Stomach (tissue), 9 donors: ENCODE measurements around the gene KANK4. TPM values are rescaled to one million over a fixed set of nuclear protein-coding genes. Genes with fewer than 3 reads are reported as not detected.

Experiments used
- DNase-seq, 2 donors: peaks; one replicate each; pipeline versions ENCODE4 v3.0.0 to v3.0.0-alpha.2; 2013 to 2019
- H3K27ac ChIP-seq, 5 donors: fragments of 200-600 bp in 4 of 5; sonication (generic) in 4 of 5; one replicate each; pipeline ENCODE4 v1.5.1; 2013 to 2019; ENCODE audit warnings: mild to moderate bottlenecking in 1 of 5, moderate library complexity in 1 of 5
- H3K27me3 ChIP-seq, 3 donors: fragments of 200-600 bp; sonication (generic); one replicate each; pipeline ENCODE4 v1.5.1; 2017 to 2019; ENCODE audit warnings: mixed run types in 1 of 3
- H3K36me3 ChIP-seq, 4 donors: fragments of 200-600 bp; sonication (generic); 1 replicate in 3 of 4; 2 replicates in 1 of 4; pipeline ENCODE4 v1.5.1; 2016 to 2019
- H3K4me1 ChIP-seq, 4 donors: fragments of 200-600 bp; sonication (generic); one replicate each; pipeline ENCODE4 v1.5.1; 2016 to 2019
- H3K4me3 ChIP-seq, 4 donors: fragments of 200-600 bp; sonication (generic) in 3 of 4; one replicate each; pipeline ENCODE4 v1.5.1; 2016 to 2019; ENCODE audit warnings: mild to moderate bottlenecking in 1 of 4
- H3K9me3 ChIP-seq, 4 donors: fragments of 200-600 bp; sonication (generic); one replicate each; pipeline ENCODE4 v1.5.1; 2016 to 2019
- EP300 ChIP-seq: sonication (generic); formaldehyde crosslinking; IDR thresholded peaks from one replicate; pipeline ENCODE4 v1.6.1; 2017; ENCODE audit warnings: antibody characterized with exemption
- POLR2A ChIP-seq, 4 donors: fragments of 450-650 bp; IDR thresholded peaks; one replicate each; pipeline ENCODE4 v1.6.1; 2016; ENCODE audit warnings: antibody characterized with exemption in 4 of 4, control low read depth in 2 of 4, mild to moderate bottlenecking in 1 of 4, moderate library complexity in 1 of 4
- POLR2AphosphoS5 ChIP-seq, 3 donors: sonication (generic); formaldehyde crosslinking; IDR thresholded peaks; one replicate each; pipeline ENCODE4 v1.6.1; 2016; ENCODE audit warnings: antibody characterized with exemption in 3 of 3
- WGBS, 5 donors: extraction: QIAGEN DNeasy Blood & Tissue Kit in 3 of 5; methylation state at CpG; one replicate each; pipeline versions ENCODE4 v1.1.5 to v1.1.7; 2013 to 2018; 5-methylcytosine and 5-hydroxymethylcytosine counted together
- intact Hi-C: fragments of 100-400 bp; cut with DNase I; formaldehyde crosslinking; loops from one replicate; pipeline ENCODE4 v1.15.1; 2023; ENCODE audit warnings: low total_unique reads
- polyA plus RNA-seq, 3 donors: library from polyadenylated mRNA; stranded (reverse); fragments of 200-250 nt; gene quantifications; one replicate each; pipeline ENCODE4 v1.2.3, GENCODE V29; 2013
- total RNA-seq, 5 donors: library from RNA; depleted of rRNA; stranded (reverse); fragments of >200 nt; gene quantifications; one replicate each; pipeline versions ENCODE4 v1.1.0 to v1.2.3, GENCODE V29; 2014 to 2016
- TF ChIP-seq, protein P1 (sequence below), 7 experiments: fragments of 450-650 bp in 4 of 7; fragments of 200-600 bp in 3 of 7; sonication (generic) in 3 of 7; IDR thresholded peaks; one replicate each; pipeline ENCODE4 v1.5.1; 2016 to 2019; ENCODE audit warnings: antibody characterized with exemption in 7 of 7, control low read depth in 2 of 7, mild to moderate bottlenecking in 1 of 7
- donor health status: healthy with polysubstance abuse.
- donor health status: Bipolar disorder and iron deficiency.
- donor health status: healthy.

Gene KANK4
- total and polyA plus RNA-seq, 8 donors, result 0.31 to 3.9 (median 2.0) TPM; not detected in 2

DNA sequence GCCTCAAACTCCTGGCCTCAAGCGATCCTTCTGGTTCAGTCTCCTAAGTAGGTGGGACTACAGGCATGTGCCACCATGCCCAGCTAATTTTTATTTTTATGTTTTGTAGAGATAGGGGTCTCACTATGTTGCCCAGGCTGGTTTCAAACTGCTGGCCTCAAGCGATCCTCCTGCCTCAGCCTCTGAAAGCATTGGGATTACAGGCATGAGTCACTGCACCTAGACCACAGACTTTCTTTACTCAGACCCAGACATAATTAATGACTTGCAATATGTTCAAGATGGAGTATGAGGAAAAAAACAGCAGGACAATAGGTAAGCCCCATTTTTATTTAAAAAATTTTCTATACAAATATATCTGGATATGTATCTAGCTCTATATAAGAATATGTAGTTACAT, 13.2 kb downstream of the KANK4 start:
- Histone ChIP-seq H3K27ac (no peak overlapping the region), H3K4me1 (peaks cover 0 to 8% (median 1%) of the 10 kb centered on the region in 4 donors), H3K9me3 (no peaks in the 10 kb centered on the region), H3K4me3 (no peak overlapping the region), H3K36me3 (no peaks in the 10 kb centered on the region), H3K27me3 (peaks cover 0 to 3% (median 0%) of the 10 kb centered on the region in 3 donors)
- WGBS, 5 donors, result 95 to 100% (median 98%) methylated on average over 2 of the region's 2 CpGs
- TF ChIP-seq, protein P1, sequence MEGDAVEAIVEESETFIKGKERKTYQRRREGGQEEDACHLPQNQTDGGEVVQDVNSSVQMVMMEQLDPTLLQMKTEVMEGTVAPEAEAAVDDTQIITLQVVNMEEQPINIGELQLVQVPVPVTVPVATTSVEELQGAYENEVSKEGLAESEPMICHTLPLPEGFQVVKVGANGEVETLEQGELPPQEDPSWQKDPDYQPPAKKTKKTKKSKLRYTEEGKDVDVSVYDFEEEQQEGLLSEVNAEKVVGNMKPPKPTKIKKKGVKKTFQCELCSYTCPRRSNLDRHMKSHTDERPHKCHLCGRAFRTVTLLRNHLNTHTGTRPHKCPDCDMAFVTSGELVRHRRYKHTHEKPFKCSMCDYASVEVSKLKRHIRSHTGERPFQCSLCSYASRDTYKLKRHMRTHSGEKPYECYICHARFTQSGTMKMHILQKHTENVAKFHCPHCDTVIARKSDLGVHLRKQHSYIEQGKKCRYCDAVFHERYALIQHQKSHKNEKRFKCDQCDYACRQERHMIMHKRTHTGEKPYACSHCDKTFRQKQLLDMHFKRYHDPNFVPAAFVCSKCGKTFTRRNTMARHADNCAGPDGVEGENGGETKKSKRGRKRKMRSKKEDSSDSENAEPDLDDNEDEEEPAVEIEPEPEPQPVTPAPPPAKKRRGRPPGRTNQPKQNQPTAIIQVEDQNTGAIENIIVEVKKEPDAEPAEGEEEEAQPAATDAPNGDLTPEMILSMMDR (IDR thresholded peaks at IDR 0.05), result no peak
- no peak for TF ChIP-seq POLR2AphosphoS5 (IDR thresholded peaks at IDR 0.05)
- no peak for TF ChIP-seq POLR2A (IDR thresholded peaks at IDR 0.05)
- TF ChIP-seq EP300, result no peak
- intact Hi-C loops, result no loop called here
- DNase-seq, result no peak

DNA sequence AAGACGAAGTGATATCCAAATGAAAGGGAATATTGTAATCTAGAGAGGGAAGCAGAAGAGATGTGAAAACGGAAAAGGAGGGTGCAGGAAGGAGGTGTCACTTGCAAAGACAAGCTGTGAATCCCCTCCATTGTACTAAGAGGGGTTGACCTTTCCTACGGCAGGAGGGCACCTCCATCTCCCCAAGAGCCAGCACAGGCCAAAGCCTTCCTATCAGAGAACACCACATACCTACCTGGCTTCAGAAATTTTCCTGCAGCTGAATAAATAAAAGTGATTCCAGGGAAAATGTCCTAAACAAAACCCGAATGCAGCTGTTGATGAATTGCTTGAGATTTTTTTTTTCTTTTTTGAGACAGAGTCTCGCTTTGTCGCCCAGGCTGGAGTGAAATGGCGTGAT, 14.3 kb downstream of the KANK4 start:
- DNase-seq, result no peak
- WGBS, 5 donors, result 36 to 60% (median 57%) methylated on average over 7 of the region's 7 CpGs
- peaks cover 0 to 18% (median 10%) of the 10 kb centered on the region in 4 donors for H3K4me1 ChIP-seq
- no peak overlapping the region for H3K4me3 ChIP-seq
- H3K9me3 ChIP-seq, result no peaks in the 10 kb centered on the region
- TF ChIP-seq POLR2A (IDR thresholded peaks at IDR 0.05) (no peak), EP300 (no peak), POLR2AphosphoS5 (IDR thresholded peaks at IDR 0.05) (no peak)
- TF ChIP-seq, protein P1 (IDR thresholded peaks at IDR 0.05), result no peak
- intact Hi-C loops, result no loop called here
- peaks cover 0 to 3% (median 0%) of the 10 kb centered on the region in 3 donors for H3K27me3 ChIP-seq
- no peak overlapping the region for H3K27ac ChIP-seq
- H3K36me3 ChIP-seq, result no peaks in the 10 kb centered on the region

DNA sequence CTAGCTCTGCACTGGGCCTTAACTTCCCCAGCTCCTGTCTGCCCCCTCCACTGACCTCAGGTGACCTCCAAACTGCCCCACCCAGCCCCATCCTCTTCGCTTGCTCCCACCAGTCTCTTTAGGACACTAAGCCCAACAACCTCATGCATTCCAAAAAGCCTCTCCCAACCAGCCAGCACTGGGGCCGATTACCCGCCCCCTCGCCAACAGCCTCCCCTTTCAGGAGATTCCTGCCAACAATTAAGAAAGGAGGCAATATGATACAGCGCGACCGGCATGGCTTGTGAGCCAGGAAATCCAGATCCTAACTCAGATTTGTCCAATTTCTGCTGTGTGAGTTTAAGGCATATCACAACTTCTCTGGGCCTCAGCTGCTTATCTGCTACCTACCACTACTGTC, 14.7 kb downstream of the KANK4 start:
- WGBS, 5 donors, result 64 to 88% (median 84%) methylated on average over 7 of the region's 7 CpGs
- no peak overlapping the region for H3K4me3 ChIP-seq
- H3K36me3 ChIP-seq, result no peaks in the 10 kb centered on the region
- H3K27me3 ChIP-seq, result peaks cover 0 to 3% (median 0%) of the 10 kb centered on the region in 3 donors
- DNase-seq, result no peak
- intact Hi-C loops, result no loop called here
- H3K27ac ChIP-seq, result no peak overlapping the region
- H3K4me1 ChIP-seq, result peaks cover 0 to 22% (median 15%) of the 10 kb centered on the region in 4 donors
- TF ChIP-seq POLR2A (IDR thresholded peaks at IDR 0.05) (no peak), EP300 (no peak), POLR2AphosphoS5 (IDR thresholded peaks at IDR 0.05) (no peak)
- TF ChIP-seq, protein P1 (IDR thresholded peaks at IDR 0.05), result no peak
- H3K9me3 ChIP-seq, result no peaks in the 10 kb centered on the region

DNA sequence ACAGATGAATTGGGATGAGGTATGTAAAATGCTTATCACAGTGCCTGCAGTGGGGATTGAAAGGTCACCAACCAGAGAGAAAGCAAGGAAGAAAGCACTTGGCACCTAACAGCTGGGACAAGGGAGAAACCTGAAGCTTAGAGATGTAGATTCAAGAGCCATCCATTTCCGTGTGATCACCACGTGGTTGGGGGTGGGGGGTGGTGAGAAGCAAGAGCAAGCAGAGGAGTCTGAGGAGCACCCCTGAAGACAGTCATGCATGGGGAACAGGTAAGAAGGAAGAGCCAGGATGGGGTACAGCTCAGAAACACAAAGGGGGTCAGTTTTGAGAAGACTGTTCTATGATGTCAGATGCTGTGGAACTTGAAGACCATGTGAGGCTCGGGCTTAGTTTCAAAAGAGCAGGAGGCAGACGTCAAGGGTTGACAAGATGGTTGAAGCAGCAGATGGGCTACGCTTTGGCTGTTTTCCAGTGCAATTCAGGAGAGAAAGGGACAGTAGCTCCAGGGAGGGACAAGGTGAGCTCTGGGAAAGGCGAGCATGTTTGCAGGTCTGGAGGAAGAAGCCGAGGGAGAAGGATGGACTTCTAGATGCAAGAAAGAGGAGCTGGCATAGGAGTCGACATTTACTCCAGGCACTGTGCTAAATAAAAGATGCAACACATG, 17.4 kb downstream of the KANK4 start:
- no peaks in the 10 kb centered on the region for H3K36me3 ChIP-seq
- TF ChIP-seq POLR2AphosphoS5 (IDR thresholded peaks at IDR 0.05) (no peak), EP300 (no peak), POLR2A (IDR thresholded peaks at IDR 0.05) (no peak)
- TF ChIP-seq, protein P1 (IDR thresholded peaks at IDR 0.05), result no peak
- H3K4me3 ChIP-seq, result no peak overlapping the region
- no peaks in the 10 kb centered on the region for H3K9me3 ChIP-seq
- H3K27ac ChIP-seq, result no peak overlapping the region
- DNase-seq, result no peak
- H3K27me3 ChIP-seq, result peaks cover 0 to 3% (median 0%) of the 10 kb centered on the region in 3 donors
- intact Hi-C loops, result no loop called here
- WGBS, 5 donors, result 82 to 89% (median 83%) methylated on average over 8 of the region's 8 CpGs
- peaks cover 0 to 26% (median 19%) of the 10 kb centered on the region in 4 donors for H3K4me1 ChIP-seq
